SK-N-SH treated with all-trans-retinoic acid at 6 μM for 48 hours (cell line): Measurements from ENCODE around the gene ACTN4.

Experiments
- ATAC-seq: fragments of 200-7000 bp; cut with Tn5 transposase; 3 replicates; pipeline ENCODE4 v1.9.1; 2020; ENCODE audit warnings: mild to moderate bottlenecking, moderate library complexity
- ARNTL ChIP-seq: fragments of 450-650 bp; formaldehyde crosslinking; IDR thresholded peaks from 2 replicates; pipeline ENCODE4 v1.5.0; 2020; ENCODE audit warnings: low read depth, mild to moderate bottlenecking, moderate library complexity, borderline replicate concordance
- BACH2 ChIP-seq: fragments of 250-450 bp; sonication (Bioruptor Pico); IDR thresholded peaks from 2 replicates; pipeline ENCODE4 v1.9.0; 2021; ENCODE audit warnings: mild to moderate bottlenecking, borderline replicate concordance
- CREB5 ChIP-seq: fragments of 250-450 bp; sonication (Bioruptor Pico); IDR thresholded peaks from 2 replicates; pipeline ENCODE4 v1.5.1; 2020; ENCODE audit warnings: low read depth, mild to moderate bottlenecking, moderate library complexity
- CSDC2 ChIP-seq: fragments of 250-450 bp; sonication (Bioruptor Pico); IDR thresholded peaks from 2 replicates; pipeline ENCODE4 v1.5.0; 2020; ENCODE audit warnings: mild to moderate bottlenecking, moderate library complexity
- CSRNP3 ChIP-seq: fragments of 250-450 bp; sonication (Bioruptor Pico); IDR thresholded peaks from 2 replicates; pipeline ENCODE4 v1.5.1; 2021; ENCODE audit warnings: mild to moderate bottlenecking, moderate library complexity
- GLIS3 ChIP-seq: fragments of 250-450 bp; sonication (Bioruptor Pico); IDR thresholded peaks from 2 replicates; pipeline ENCODE4 v1.5.0; 2020; ENCODE audit warnings: mild to moderate bottlenecking, moderate library complexity
- ISL1 ChIP-seq: fragments of 250-450 bp; sonication (Bioruptor Pico); IDR thresholded peaks from 2 replicates; pipeline ENCODE4 v2.1.2; 2022; ENCODE audit warnings: mild to moderate bottlenecking, moderate library complexity
- OSR1 ChIP-seq: fragments of 250-450 bp; sonication (Bioruptor Pico); IDR thresholded peaks from 2 replicates; pipeline ENCODE4 v1.8.0; 2022; ENCODE audit warnings: moderate library complexity, mild to moderate bottlenecking, inconsistent platforms
- POU6F1 ChIP-seq: fragments of 250-450 bp; sonication (Bioruptor Pico); IDR thresholded peaks from 2 replicates; pipeline ENCODE4 v1.8.0; 2021; ENCODE audit warnings: low read depth, mild to moderate bottlenecking, moderate library complexity, borderline replicate concordance
- PPARA ChIP-seq: fragments of 250-450 bp; sonication (Bioruptor Pico); IDR thresholded peaks from 2 replicates; pipeline ENCODE4 v1.5.0; 2020; ENCODE audit warnings: mild to moderate bottlenecking, borderline replicate concordance
- RARB ChIP-seq: fragments of 250-450 bp; sonication (Bioruptor Pico); IDR thresholded peaks from 2 replicates; pipeline ENCODE4 v1.8.0; 2021; ENCODE audit warnings: mild to moderate bottlenecking, moderate library complexity
- SNAI2 ChIP-seq: fragments of 250-450 bp; sonication (Bioruptor Pico); IDR thresholded peaks from 2 replicates; pipeline ENCODE4 v1.5.0; 2020; ENCODE audit warnings: mild to moderate bottlenecking, moderate library complexity
- TCF4 ChIP-seq: fragments of 250-450 bp; sonication (Bioruptor Pico); IDR thresholded peaks from 2 replicates; pipeline ENCODE4 v1.8.0; 2021; ENCODE audit warnings: mild to moderate bottlenecking, moderate library complexity, borderline replicate concordance
- TOX ChIP-seq: fragments of 250-450 bp; sonication (Bioruptor Pico); IDR thresholded peaks from 2 replicates; pipeline ENCODE4 v1.8.0; 2021; ENCODE audit warnings: mild to moderate bottlenecking, moderate library complexity, borderline replicate concordance
- TSHZ2 ChIP-seq: fragments of 250-450 bp; sonication (Bioruptor Pico); IDR thresholded peaks from 2 replicates; pipeline ENCODE4 v1.5.0; 2020; ENCODE audit warnings: mild to moderate bottlenecking, moderate library complexity
- ZC3H10 ChIP-seq: fragments of 250-450 bp; sonication (Bioruptor Pico); IDR thresholded peaks from 2 replicates; pipeline ENCODE4 v1.5.1; 2021; ENCODE audit warnings: mild to moderate bottlenecking, moderate library complexity
- ZFP3 ChIP-seq: fragments of 250-450 bp; sonication (Bioruptor Pico); IDR thresholded peaks from 2 replicates; pipeline ENCODE4 v1.5.0; 2020; ENCODE audit warnings: mild to moderate bottlenecking, moderate library complexity
- ZFP30 ChIP-seq: fragments of 450-650 bp; formaldehyde crosslinking; IDR thresholded peaks from 2 replicates; pipeline ENCODE4 v1.5.0; 2022; ENCODE audit warnings: mild to moderate bottlenecking, moderate library complexity
- ZNF565 ChIP-seq: fragments of 450-650 bp; formaldehyde crosslinking; conservative IDR thresholded peaks from 2 replicates; pipeline ENCODE4 v1.5.0; 2020; ENCODE audit warnings: low read depth, mild to moderate bottlenecking, moderate library complexity
- ZNF70 ChIP-seq: fragments of 450-650 bp; formaldehyde crosslinking; IDR thresholded peaks from 2 replicates; pipeline ENCODE4 v1.5.0; 2020; ENCODE audit warnings: mild to moderate bottlenecking, moderate library complexity
- ZNF8 ChIP-seq: fragments of 450-650 bp; formaldehyde crosslinking; IDR thresholded peaks from 2 replicates; pipeline ENCODE4 v1.5.0; 2020; ENCODE audit warnings: mild to moderate bottlenecking, moderate library complexity
- TF ChIP-seq, protein P1 (sequence below): fragments of 250-450 bp; sonication (Bioruptor Pico); IDR thresholded peaks from 2 replicates; pipeline ENCODE4 v1.8.0; 2020; ENCODE audit warnings: mild to moderate bottlenecking, moderate library complexity, borderline replicate concordance

ACTN4 gene

GRCh38 chr19:38606131-38606530, 41.3 kb upstream of the ACTN4 start:
- no peak for TF ChIP-seq TSHZ2
- TF ChIP-seq ZNF70, result no peak
- TF ChIP-seq, protein P1, sequence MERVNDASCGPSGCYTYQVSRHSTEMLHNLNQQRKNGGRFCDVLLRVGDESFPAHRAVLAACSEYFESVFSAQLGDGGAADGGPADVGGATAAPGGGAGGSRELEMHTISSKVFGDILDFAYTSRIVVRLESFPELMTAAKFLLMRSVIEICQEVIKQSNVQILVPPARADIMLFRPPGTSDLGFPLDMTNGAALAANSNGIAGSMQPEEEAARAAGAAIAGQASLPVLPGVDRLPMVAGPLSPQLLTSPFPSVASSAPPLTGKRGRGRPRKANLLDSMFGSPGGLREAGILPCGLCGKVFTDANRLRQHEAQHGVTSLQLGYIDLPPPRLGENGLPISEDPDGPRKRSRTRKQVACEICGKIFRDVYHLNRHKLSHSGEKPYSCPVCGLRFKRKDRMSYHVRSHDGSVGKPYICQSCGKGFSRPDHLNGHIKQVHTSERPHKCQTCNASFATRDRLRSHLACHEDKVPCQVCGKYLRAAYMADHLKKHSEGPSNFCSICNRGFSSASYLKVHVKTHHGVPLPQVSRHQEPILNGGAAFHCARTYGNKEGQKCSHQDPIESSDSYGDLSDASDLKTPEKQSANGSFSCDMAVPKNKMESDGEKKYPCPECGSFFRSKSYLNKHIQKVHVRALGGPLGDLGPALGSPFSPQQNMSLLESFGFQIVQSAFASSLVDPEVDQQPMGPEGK (CRISPR knock-in tag), result no peak
- no peak for TF ChIP-seq ARNTL (CRISPR knock-in tag)
- TF ChIP-seq CREB5, result no peak
- TF ChIP-seq PPARA, result no peak
- TF ChIP-seq ZC3H10, result no peak
- TF ChIP-seq RARB (CRISPR knock-in tag), result no peak
- no peak for TF ChIP-seq GLIS3 (CRISPR knock-in tag)
- TF ChIP-seq ZFP30 (CRISPR knock-in tag), result no peak
- no peak for ATAC-seq

DNA sequence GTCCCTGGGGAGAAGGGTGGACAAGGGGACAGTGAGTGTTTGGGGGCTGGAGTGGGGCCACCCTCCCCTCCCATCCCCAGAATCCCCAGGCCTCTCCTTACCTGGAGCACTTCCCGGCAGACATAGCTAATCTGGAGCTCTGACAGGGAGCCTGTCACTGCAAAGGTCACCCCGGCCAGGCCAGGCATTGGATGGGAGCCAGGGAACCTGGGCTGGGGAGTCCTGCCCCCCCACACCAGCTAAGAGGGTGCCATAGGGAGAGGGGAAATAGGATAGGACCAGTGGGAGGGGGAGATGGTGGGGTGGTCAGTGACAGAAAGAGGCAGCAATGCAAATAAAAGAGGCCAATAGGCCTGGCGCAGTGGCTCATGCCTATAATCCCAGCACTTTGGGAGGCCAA, 33.2 kb upstream of the ACTN4 start:
- ATAC-seq, result no peak

GRCh38 chr19:38615007-38615581, 32.4 kb upstream of the ACTN4 start:
- ATAC-seq, result no peak
- no peak for TF ChIP-seq ZC3H10
- TF ChIP-seq ZFP3 (CRISPR knock-in tag), result no peak
- no peak for TF ChIP-seq ZNF70
- TF ChIP-seq GLIS3 (CRISPR knock-in tag), result no peak
- no peak for TF ChIP-seq SNAI2 (CRISPR knock-in tag)
- TF ChIP-seq ARNTL (CRISPR knock-in tag), result no peak
- no peak for TF ChIP-seq TCF4
- TF ChIP-seq RARB (CRISPR knock-in tag), result no peak
- no peak for TF ChIP-seq TOX (CRISPR knock-in tag)
- no peak for TF ChIP-seq ZFP30 (CRISPR knock-in tag)
- no peak for TF ChIP-seq ZNF8 (CRISPR knock-in tag)
- no peak for TF ChIP-seq ZNF565 (CRISPR knock-in tag)
- TF ChIP-seq PPARA, result no peak
- TF ChIP-seq POU6F1, result no peak
- TF ChIP-seq ISL1 (CRISPR knock-in tag), result no peak
- TF ChIP-seq BACH2, result no peak
- TF ChIP-seq OSR1, result no peak

More for the DNA sequence above, 33.2 kb upstream of the ACTN4 start:
- TF ChIP-seq CSRNP3, result no peak
- no peak for TF ChIP-seq BACH2
- TF ChIP-seq CSDC2 (CRISPR knock-in tag), result no peak
- no peak for TF ChIP-seq ZNF8 (CRISPR knock-in tag)
- no peak for TF ChIP-seq ZNF70
- no peak for TF ChIP-seq PPARA
- TF ChIP-seq ZC3H10, result no peak
- no peak for TF ChIP-seq ARNTL (CRISPR knock-in tag)
- TF ChIP-seq SNAI2 (CRISPR knock-in tag), result no peak
- no peak for TF ChIP-seq TOX (CRISPR knock-in tag)
- no peak for TF ChIP-seq POU6F1
- TF ChIP-seq ZNF565 (CRISPR knock-in tag), result no peak
- no peak for TF ChIP-seq TCF4
- TF ChIP-seq RARB (CRISPR knock-in tag), result no peak
